ENCODE data around the gene DMBT1.

Gene DMBT1

DNA sequence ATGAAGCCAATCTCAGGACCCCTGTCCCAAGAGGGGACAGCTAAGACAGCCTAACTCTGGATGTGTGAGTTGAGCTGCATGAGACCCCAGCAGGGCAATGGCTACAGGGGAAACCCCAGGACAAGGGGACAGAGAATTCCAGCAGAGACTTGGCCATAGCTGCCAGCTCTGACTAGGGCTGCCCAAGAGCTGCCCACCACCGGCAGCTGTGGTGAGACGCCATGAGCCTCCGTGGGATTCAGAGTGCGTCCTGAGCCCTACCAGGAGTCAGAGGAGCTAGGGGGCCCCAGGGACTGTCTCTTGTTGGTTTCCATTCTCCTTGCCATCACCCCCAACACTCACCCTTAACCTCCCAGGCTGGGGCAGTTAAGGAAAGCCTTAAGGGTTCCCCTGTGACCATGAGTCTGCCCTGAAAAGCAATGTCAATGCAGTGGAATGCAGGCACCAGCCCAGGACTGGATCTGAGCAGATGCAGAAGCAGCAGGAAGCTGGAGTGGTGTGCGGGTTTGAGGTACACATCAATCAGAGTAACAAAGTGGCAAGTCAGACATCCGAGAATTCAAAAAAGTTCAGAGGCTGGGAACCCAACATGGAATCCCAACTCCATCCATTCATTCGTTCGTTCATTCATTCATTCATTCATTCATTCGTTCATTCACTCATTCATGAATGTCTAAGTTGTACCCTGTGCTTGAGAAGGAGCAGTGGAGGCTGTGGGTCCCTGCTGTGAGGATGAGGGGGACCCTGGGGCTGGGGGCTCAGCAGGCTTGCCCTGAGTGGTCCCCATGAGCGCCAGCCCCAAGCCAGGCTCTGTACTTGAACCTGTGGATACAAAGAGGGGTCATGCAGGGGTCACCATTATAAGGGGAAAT is 86.2 kb downstream of the DMBT1 start:
- H3K4me1 ChIP-seq (ENCODE audit: control insufficient read depth, insufficient read depth, low read length, poor library complexity, severe bottlenecking), result no peaks in the 10 kb centered on the region
- no peak overlapping the region for H3K4me3 ChIP-seq (ENCODE audit: extremely low read depth, insufficient read depth, low read length, poor library complexity, severe bottlenecking)
- no peaks in the 10 kb centered on the region for H3K9me3 ChIP-seq (ENCODE audit: control insufficient read depth, low read length)
- 77 to 90% methylated on average over 8 of the region's 10 CpGs for WGBS, 2 experiments (ENCODE audit: insufficient coverage in 2 of 2)
- no peak overlapping the region for H3K27ac ChIP-seq (ENCODE audit: low read depth, low read length, severe bottlenecking)
- no peaks in the 10 kb centered on the region for H3K36me3 ChIP-seq (ENCODE audit: control insufficient read depth, insufficient read depth, low read length)

DNA sequence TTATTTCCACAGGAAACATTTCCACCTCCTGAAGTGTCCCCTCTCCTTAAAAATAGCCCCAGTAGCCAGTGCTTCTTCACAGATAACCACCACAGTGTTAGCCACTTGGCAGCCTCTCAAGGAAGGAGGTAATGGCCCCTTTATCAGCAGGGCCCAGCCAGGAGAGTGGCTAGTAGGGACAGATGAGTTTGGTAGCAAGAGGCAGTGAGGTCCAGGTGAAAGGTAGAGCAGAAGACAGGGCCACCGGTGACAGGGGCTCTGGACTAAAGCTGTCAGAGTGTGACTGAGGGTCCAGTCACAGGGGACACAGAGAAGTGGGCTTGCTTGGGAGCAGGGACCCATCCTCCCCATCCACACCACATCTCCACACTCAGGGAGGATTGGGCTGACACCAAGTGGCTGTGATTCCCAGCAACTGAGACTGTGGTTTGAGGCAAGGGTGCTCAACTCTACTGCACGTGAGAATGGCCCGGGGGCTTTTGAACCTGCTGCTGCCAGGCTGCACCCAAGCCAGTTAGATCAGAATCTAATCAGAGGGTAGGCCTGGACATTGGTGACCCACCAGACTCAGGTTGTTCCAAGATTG is 86.9 kb downstream of the DMBT1 start:
- Histone ChIP-seq H3K4me1 (ENCODE audit: control insufficient read depth, insufficient read depth, low read length, poor library complexity, severe bottlenecking) (no peaks in the 10 kb centered on the region), H3K4me3 (ENCODE audit: extremely low read depth, insufficient read depth, low read length, poor library complexity, severe bottlenecking) (no peak overlapping the region), H3K9me3 (ENCODE audit: control insufficient read depth, low read length) (no peaks in the 10 kb centered on the region), H3K27ac (ENCODE audit: low read depth, low read length, severe bottlenecking) (no peak overlapping the region), H3K36me3 (ENCODE audit: control insufficient read depth, insufficient read depth, low read length) (no peaks in the 10 kb centered on the region)
- WGBS, 2 experiments (ENCODE audit: insufficient coverage in 2 of 2), result 67 to 91% methylated on average over 3 of the region's 3 CpGs

DNA sequence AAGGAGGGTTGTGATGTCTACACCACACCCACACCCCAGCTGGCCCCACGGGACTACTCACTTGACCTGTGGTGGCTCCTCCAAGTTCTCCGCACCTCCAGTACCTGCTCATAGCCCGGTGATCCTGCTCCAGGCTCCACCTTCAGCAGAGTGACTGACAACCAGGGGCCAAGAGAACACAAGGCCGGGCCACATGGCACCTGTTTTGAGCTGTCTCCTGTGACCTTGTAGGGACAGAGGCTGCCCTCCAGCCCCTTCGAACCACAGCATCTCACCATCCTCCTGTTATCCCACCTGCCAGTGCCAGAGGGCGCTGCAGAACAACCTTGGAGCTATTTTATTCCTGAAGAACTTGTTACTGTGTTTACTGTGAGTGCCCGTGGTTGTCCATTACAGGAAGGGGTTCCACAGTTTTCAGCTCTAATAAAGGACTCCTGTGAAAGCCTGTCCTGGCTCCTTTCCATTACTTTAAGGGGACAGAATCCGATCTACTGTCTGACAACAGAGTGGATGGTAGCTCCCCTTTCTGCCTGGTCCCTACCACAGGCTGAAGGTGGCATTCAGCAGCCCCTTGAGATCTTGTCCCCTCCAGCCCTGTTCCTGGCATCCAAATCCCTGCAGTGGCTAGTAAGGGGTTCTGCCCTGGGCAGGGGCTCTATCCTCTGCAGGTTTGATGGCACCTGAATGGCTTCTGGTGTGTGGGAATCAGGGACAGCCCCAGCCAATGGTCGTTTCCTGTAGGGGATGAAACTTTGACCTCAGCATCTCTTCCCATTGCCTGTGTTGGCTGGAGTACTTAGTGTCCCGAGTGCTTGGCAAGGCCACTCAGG is 88.3 kb downstream of the DMBT1 start:
- no peaks in the 10 kb centered on the region for H3K9me3 ChIP-seq (ENCODE audit: control insufficient read depth, low read length)
- no peak overlapping the region for H3K4me3 ChIP-seq (ENCODE audit: extremely low read depth, insufficient read depth, low read length, poor library complexity, severe bottlenecking)
- H3K36me3 ChIP-seq (ENCODE audit: control insufficient read depth, insufficient read depth, low read length), result no peaks in the 10 kb centered on the region
- 38 to 52% methylated on average over 6 to 8 of the region's 10 CpGs for WGBS, 2 experiments (ENCODE audit: insufficient coverage in 2 of 2)
- H3K27ac ChIP-seq (ENCODE audit: low read depth, low read length, severe bottlenecking), result no peak overlapping the region
- no peaks in the 10 kb centered on the region for H3K4me1 ChIP-seq (ENCODE audit: control insufficient read depth, insufficient read depth, low read length, poor library complexity, severe bottlenecking)

GRCh38 chr10:122649903-122650302 is 89.3 kb downstream of the DMBT1 start:
- H3K27ac ChIP-seq (ENCODE audit: low read depth, low read length, severe bottlenecking), result no peak overlapping the region
- no peak overlapping the region for H3K4me3 ChIP-seq (ENCODE audit: extremely low read depth, insufficient read depth, low read length, poor library complexity, severe bottlenecking)
- no peaks in the 10 kb centered on the region for H3K4me1 ChIP-seq (ENCODE audit: control insufficient read depth, insufficient read depth, low read length, poor library complexity, severe bottlenecking)
- H3K9me3 ChIP-seq (ENCODE audit: control insufficient read depth, low read length), result no peaks in the 10 kb centered on the region
- H3K36me3 ChIP-seq (ENCODE audit: control insufficient read depth, insufficient read depth, low read length), result no peaks in the 10 kb centered on the region
- whole genome bisulfite sequencing, 2 experiments (ENCODE audit: insufficient coverage in 2 of 2), result 82 to 89% methylated on average over 3 to 5 of the region's 5 CpGs

DNA sequence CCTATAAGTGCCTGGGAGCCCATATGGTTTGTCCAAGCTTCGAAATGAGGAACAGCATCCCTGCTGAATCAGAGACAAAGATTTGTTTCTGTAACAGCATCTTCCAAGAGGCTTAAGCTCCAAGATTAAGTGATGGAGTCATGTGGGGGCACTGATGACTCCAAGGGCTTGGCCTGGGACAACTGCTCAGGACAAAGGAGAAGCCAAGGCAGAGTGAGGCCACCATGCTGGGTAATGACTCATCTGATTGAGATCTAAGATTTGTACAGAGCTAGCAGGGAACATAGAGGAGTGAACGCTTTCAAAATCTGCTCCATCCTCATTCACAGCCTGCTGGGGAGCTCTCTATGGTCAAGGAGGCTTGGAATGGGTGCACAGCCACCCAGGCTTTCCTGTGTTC is 89.8 kb downstream of the DMBT1 start:
- WGBS, 2 experiments (ENCODE audit: insufficient coverage in 2 of 2), result 83 to 100% methylated on average over 1 to 2 of the region's 2 CpGs

GRCh38 chr10:122655524-122656307 is 95.2 kb downstream of the DMBT1 start:
- 89 to 92% methylated on average over 7 of the region's 9 CpGs for WGBS, 2 experiments (ENCODE audit: insufficient coverage in 2 of 2)

More for the DNA sequence above, 89.8 kb downstream of the DMBT1 start:
- Histone ChIP-seq H3K4me1 (ENCODE audit: control insufficient read depth, insufficient read depth, low read length, poor library complexity, severe bottlenecking) (no peaks in the 10 kb centered on the region), H3K4me3 (ENCODE audit: extremely low read depth, insufficient read depth, low read length, poor library complexity, severe bottlenecking) (no peak overlapping the region), H3K36me3 (ENCODE audit: control insufficient read depth, insufficient read depth, low read length) (no peaks in the 10 kb centered on the region), H3K9me3 (ENCODE audit: control insufficient read depth, low read length) (no peaks in the 10 kb centered on the region), H3K27ac (ENCODE audit: low read depth, low read length, severe bottlenecking) (no peak overlapping the region)

GRCh38 chr10:122656308-122656705 is 95.8 kb downstream of the DMBT1 start:
- Histone ChIP-seq H3K4me1 (ENCODE audit: control insufficient read depth, insufficient read depth, low read length, poor library complexity, severe bottlenecking) (no peaks in the 10 kb centered on the region), H3K36me3 (ENCODE audit: control insufficient read depth, insufficient read depth, low read length) (no peaks in the 10 kb centered on the region), H3K4me3 (ENCODE audit: extremely low read depth, insufficient read depth, low read length, poor library complexity, severe bottlenecking) (no peak overlapping the region), H3K9me3 (ENCODE audit: control insufficient read depth, low read length) (no peaks in the 10 kb centered on the region), H3K27ac (ENCODE audit: low read depth, low read length, severe bottlenecking) (no peak overlapping the region)
- WGBS, 2 experiments (ENCODE audit: insufficient coverage in 2 of 2), result 90% methylated on average over 2 of the region's 2 CpGs; no CpG with 5 or more reads in 1 of the 2 experiments

More at GRCh38 chr10:122655524-122656307, 95.2 kb downstream of the DMBT1 start:
- Histone ChIP-seq H3K27ac (ENCODE audit: low read depth, low read length, severe bottlenecking) (no peak overlapping the region), H3K4me1 (ENCODE audit: control insufficient read depth, insufficient read depth, low read length, poor library complexity, severe bottlenecking) (no peaks in the 10 kb centered on the region), H3K4me3 (ENCODE audit: extremely low read depth, insufficient read depth, low read length, poor library complexity, severe bottlenecking) (no peak overlapping the region), H3K9me3 (ENCODE audit: control insufficient read depth, low read length) (no peaks in the 10 kb centered on the region), H3K36me3 (ENCODE audit: control insufficient read depth, insufficient read depth, low read length) (no peaks in the 10 kb centered on the region)

DNA sequence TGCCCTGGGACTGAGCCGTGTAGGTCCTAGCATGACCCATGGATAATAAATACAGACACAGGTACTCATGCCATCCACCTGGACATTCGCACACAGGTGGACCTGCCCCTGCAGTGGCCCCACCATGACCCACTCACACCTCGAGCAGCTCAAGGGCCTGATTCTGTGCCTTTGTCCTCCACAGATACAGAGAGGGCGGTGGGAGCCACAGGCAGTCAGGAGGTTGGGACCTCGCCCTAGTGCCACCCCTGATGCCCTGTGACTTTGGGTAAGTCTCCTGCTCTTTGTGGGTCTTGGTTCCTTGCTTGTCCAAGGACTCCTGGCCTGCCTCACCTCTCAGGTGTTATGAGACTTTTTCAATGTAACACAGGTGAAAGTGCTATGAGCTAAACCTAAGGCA is 96.2 kb downstream of the DMBT1 start:
- H3K9me3 ChIP-seq (ENCODE audit: control insufficient read depth, low read length), result no peaks in the 10 kb centered on the region
- no peaks in the 10 kb centered on the region for H3K36me3 ChIP-seq (ENCODE audit: control insufficient read depth, insufficient read depth, low read length)
- WGBS, 2 experiments (ENCODE audit: insufficient coverage in 2 of 2), result 85 to 87% methylated on average over 4 to 5 of the region's 5 CpGs
- H3K27ac ChIP-seq (ENCODE audit: low read depth, low read length, severe bottlenecking), result no peak overlapping the region
- no peaks in the 10 kb centered on the region for H3K4me1 ChIP-seq (ENCODE audit: control insufficient read depth, insufficient read depth, low read length, poor library complexity, severe bottlenecking)
- no peak overlapping the region for H3K4me3 ChIP-seq (ENCODE audit: extremely low read depth, insufficient read depth, low read length, poor library complexity, severe bottlenecking)

DNA sequence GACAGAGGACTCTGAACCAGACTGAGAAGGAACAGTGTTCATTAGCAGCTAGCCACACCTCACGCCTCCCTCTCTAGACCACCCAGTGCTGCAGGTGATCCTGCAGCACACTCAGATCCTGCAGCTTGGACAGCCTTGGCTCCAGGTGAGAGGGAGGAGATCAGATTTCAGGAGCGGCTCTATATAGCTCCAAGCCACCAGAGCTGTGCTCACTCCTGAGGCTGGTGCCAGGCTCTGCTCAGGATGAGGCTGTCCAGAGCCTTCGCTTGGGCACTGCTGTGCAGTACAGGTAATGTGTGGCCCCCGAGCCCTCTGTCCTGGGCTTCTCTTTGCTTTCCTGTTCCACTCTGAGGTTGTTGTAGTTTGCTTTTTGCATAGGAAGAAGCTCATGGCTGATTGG is 96.7 kb downstream of the DMBT1 start:
- 90 to 95% methylated on average over 2 to 3 of the region's 4 CpGs for WGBS, 2 experiments (ENCODE audit: insufficient coverage in 2 of 2)
- H3K9me3 ChIP-seq (ENCODE audit: control insufficient read depth, low read length), result no peaks in the 10 kb centered on the region
- H3K27ac ChIP-seq (ENCODE audit: low read depth, low read length, severe bottlenecking), result no peak overlapping the region
- H3K4me1 ChIP-seq (ENCODE audit: control insufficient read depth, insufficient read depth, low read length, poor library complexity, severe bottlenecking), result no peaks in the 10 kb centered on the region
- no peak overlapping the region for H3K4me3 ChIP-seq (ENCODE audit: extremely low read depth, insufficient read depth, low read length, poor library complexity, severe bottlenecking)
- no peaks in the 10 kb centered on the region for H3K36me3 ChIP-seq (ENCODE audit: control insufficient read depth, insufficient read depth, low read length)

DNA sequence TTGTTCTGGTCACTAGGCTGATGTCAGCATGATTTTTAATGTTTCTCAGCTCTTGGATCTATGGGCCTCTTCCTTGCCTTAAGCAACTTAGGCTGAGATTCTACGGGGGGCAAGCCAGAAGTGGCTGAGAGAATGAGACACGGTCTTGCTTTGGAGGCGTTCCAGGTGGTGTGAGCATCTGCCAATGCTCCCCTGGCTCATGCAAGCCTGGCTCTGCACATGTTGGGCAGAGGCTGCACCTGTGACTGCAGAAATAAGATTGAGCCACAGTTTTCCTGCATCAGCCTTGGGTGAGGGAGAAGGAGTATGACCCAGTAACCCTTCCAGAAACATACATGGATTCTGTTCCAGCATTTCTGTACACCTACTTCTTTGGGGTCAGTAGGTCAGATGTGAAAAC is 97.2 kb downstream of the DMBT1 start:
- Histone ChIP-seq H3K27ac (ENCODE audit: low read depth, low read length, severe bottlenecking) (no peak overlapping the region), H3K36me3 (ENCODE audit: control insufficient read depth, insufficient read depth, low read length) (no peaks in the 10 kb centered on the region), H3K4me3 (ENCODE audit: extremely low read depth, insufficient read depth, low read length, poor library complexity, severe bottlenecking) (no peak overlapping the region), H3K4me1 (ENCODE audit: control insufficient read depth, insufficient read depth, low read length, poor library complexity, severe bottlenecking) (no peaks in the 10 kb centered on the region), H3K9me3 (ENCODE audit: control insufficient read depth, low read length) (no peaks in the 10 kb centered on the region)
- WGBS, 2 experiments (ENCODE audit: insufficient coverage in 2 of 2), result 71 to 91% methylated on average over 3 of the region's 3 CpGs
